HepG2 (cell line): ENCODE data around the gene GNPAT. TPM values are rescaled to one million over a fixed set of nuclear protein-coding genes. Genes with fewer than 3 reads are reported as not detected.

Experiments
- ATAC-seq: fragments of 200-7000 bp; cut with Tn5 transposase; 3 replicates; pipeline ENCODE4 v1.9.1; 2020; ENCODE audit warnings: mild to moderate bottlenecking, moderate library complexity
- BruUV-seq: library from RNA; stranded (reverse); fragments of 400-500 nt; replicated peaks from 2 replicates; lab custom pipeline; 2021; lab: Mats Ljungman, UMichigan
- CTCF ChIA-PET: fragments of 300-600 bp; formaldehyde crosslinking; extraction: SDS; loops from one replicate; lab custom pipeline; 2021; ENCODE audit warnings: low total read pairs, inconsistent platforms, low intra/inter-chr PET ratio; lab: Yijun Ruan, JAX
- POLR2A ChIA-PET: fragments of 350-600 bp; sonication (Branson Sonifier 250); formaldehyde crosslinking; loops from one replicate; lab custom pipeline; 2020; ENCODE audit warnings: antibody characterized with exemption, inconsistent platforms; lab: Yijun Ruan, JAX
- DNase-seq: peaks from one replicate; pipeline ENCODE4 v3.0.0-alpha.2; 2015; ENCODE audit warnings: low spot score
- FAIRE-seq: peaks from 3 replicates; lab custom pipeline; 2011; peaks lifted over from hg19 to GRCh38; lab: Jason Lieb, UNC
- H2AFZ ChIP-seq: one replicate; pipeline ENCODE4 v1.6.1; 2011; ENCODE audit warnings: low read length, inconsistent platforms
- H3K27ac ChIP-seq: fragments of 300-600 bp; 3 replicates; pipeline ENCODE4 v1.8.0; 2011; ENCODE audit warnings: mixed run types, mild to moderate bottlenecking, mixed read lengths, low read length, inconsistent platforms; ENCODE audit not compliant: insufficient read depth; ENCODE audit errors: extremely low read length
- H3K27me3 ChIP-seq, 2 experiments: fragments of 200-600 bp in 1 of 2; 2 replicates in 1 of 2; 3 replicates in 1 of 2; pipeline versions ENCODE4 v1.6.0 to v1.8.0; 2011; ENCODE audit warnings: low read length in 2 of 2, mild to moderate bottlenecking in 2 of 2, moderate library complexity in 2 of 2, inconsistent platforms in 1 of 2; ENCODE audit not compliant: insufficient read depth in 2 of 2, control insufficient read depth in 1 of 2
- H3K36me3 ChIP-seq, 2 experiments: fragments of 200-600 bp in 1 of 2; replicated peaks in 1 of 2; 2 replicates in 1 of 2; 3 replicates in 1 of 2; pipeline versions ENCODE4 v1.5.1 to v1.8.0; 2011; ENCODE audit warnings: low read length in 2 of 2, inconsistent platforms in 1 of 2; ENCODE audit not compliant: insufficient read depth in 2 of 2, control insufficient read depth in 1 of 2
- H3K4me1 ChIP-seq: 2 replicates; pipeline ENCODE4 v1.5.1; 2012; ENCODE audit warnings: low read length, inconsistent platforms; ENCODE audit not compliant: insufficient read depth
- H3K4me2 ChIP-seq: 2 replicates; pipeline ENCODE4 v1.6.0; 2011; ENCODE audit warnings: low read depth, low read length, inconsistent platforms
- H3K4me3 ChIP-seq, 3 experiments: fragments of 200-600 bp in 1 of 3; sonication (generic), shearing (Covaris generic) in 1 of 3; replicated peaks in 1 of 3; 2 replicates each; pipeline ENCODE4 v1.5.1; 2011 to 2016; ENCODE audit warnings: low read length in 3 of 3, inconsistent platforms in 2 of 3, low read depth in 2 of 3, mild to moderate bottlenecking in 2 of 3, control low read depth in 1 of 3, mixed read lengths in 1 of 3; ENCODE audit not compliant: insufficient read depth in 1 of 3
- H3K79me2 ChIP-seq: one replicate; pipeline ENCODE4 v1.6.1; 2011; ENCODE audit warnings: low read length, inconsistent platforms; ENCODE audit not compliant: insufficient read depth
- H3K9ac ChIP-seq: 2 replicates; pipeline ENCODE4 v1.6.0; 2011; ENCODE audit warnings: mild to moderate bottlenecking, low read depth, low read length, inconsistent platforms; ENCODE audit not compliant: insufficient read depth
- H3K9me3 ChIP-seq: 2 replicates; pipeline ENCODE4 v1.5.1; 2012; ENCODE audit warnings: mild to moderate bottlenecking, low read length
- H4K20me1 ChIP-seq: 2 replicates; pipeline ENCODE4 v1.6.0; 2011; ENCODE audit warnings: inconsistent platforms, mild to moderate bottlenecking, low read length, moderate library complexity; ENCODE audit not compliant: insufficient read depth
- ARHGAP35 ChIP-seq: sonication (generic); formaldehyde crosslinking; IDR thresholded peaks from 2 replicates; pipeline ENCODE4 v1.9.0; 2022; ENCODE audit warnings: mild to moderate bottlenecking, inconsistent platforms, moderate library complexity, missing genetic modification reagents, borderline replicate concordance
- ATF7 ChIP-seq, 2 experiments: fragments of 450-650 bp in 1 of 2; sonication (generic) in 1 of 2; formaldehyde crosslinking in 1 of 2; IDR thresholded peaks; 2 replicates each; pipeline versions ENCODE4 v1.4.0 to v1.6.1; 2016 to 2020; ENCODE audit warnings: antibody characterized with exemption in 1 of 2, mild to moderate bottlenecking in 1 of 2, missing genetic modification reagents in 1 of 2
- FOXJ3 ChIP-seq: sonication (generic); formaldehyde crosslinking; IDR thresholded peaks from 2 replicates; pipeline ENCODE4 v1.4.0; 2020; ENCODE audit warnings: missing genetic modification reagents, mild to moderate bottlenecking, borderline replicate concordance
- NFKBIZ ChIP-seq: IDR thresholded peaks from 2 replicates; pipeline ENCODE4 v1.6.1; 2018; ENCODE audit warnings: missing genetic modification reagents, missing compliant biosample characterization
- POLR2G ChIP-seq: fragments of 200-400 bp; formaldehyde crosslinking; IDR thresholded peaks from 2 replicates; pipeline ENCODE4 v1.6.1; 2018; ENCODE audit warnings: mild to moderate bottlenecking, low read depth, low read length, moderate library complexity
- RBM22 ChIP-seq: fragments of 200-400 bp; formaldehyde crosslinking; optimal IDR thresholded peaks from 2 replicates; pipeline ENCODE3; 2017; ENCODE audit warnings: mild to moderate bottlenecking, low read length, moderate library complexity
- SIN3B ChIP-seq: fragments of 150-350 bp; IDR thresholded peaks from 2 replicates; pipeline ENCODE4 v1.6.1; 2014; ENCODE audit warnings: low read length
- U2AF2 ChIP-seq: fragments of 200-400 bp; formaldehyde crosslinking; IDR thresholded peaks from 2 replicates; pipeline ENCODE4 v1.6.1; 2017; ENCODE audit warnings: low read depth, mild to moderate bottlenecking, low read length
- ZNF124 ChIP-seq: sonication (generic); formaldehyde crosslinking; IDR thresholded peaks from 2 replicates; pipeline ENCODE4 v1.4.0; 2020; ENCODE audit warnings: missing genetic modification reagents
- ZNF296 ChIP-seq: sonication (generic); formaldehyde crosslinking; conservative IDR thresholded peaks from 2 replicates; pipeline ENCODE4 v1.5.0; 2020; ENCODE audit warnings: mild to moderate bottlenecking, missing genetic modification reagents
- WGBS: methylation state at CpG from one replicate; pipeline ENCODE4 v1.1.6; 2017; ENCODE audit warnings: low lambda C conversion rate; 5-methylcytosine and 5-hydroxymethylcytosine counted together
- in situ Hi-C: cut with HindIII; loops from 2 replicates; pipeline ENCODE4 v1.10.0; 2017; ENCODE audit warnings: low pct_unique_long_range_greater_than_20kb; ENCODE audit not compliant: extremely low pct_ligation_motif_present
- intact Hi-C: fragments of 100-400 bp; cut with micrococcal nuclease; formaldehyde crosslinking; loops from one replicate; pipeline ENCODE4 v1.10.0; 2022; ENCODE audit not compliant: unreplicated experiment
- polyA plus RNA-seq, 8 experiments: library from polyadenylated mRNA; depleted of rRNA in 3 of 8; stranded (reverse) in 7 of 8; unstranded in 1 of 8; fragments of >200 nt; fragmentation: Illumina TruSeq in 4 of 8; extraction: Trizol in 4 of 8; gene quantifications; 2 replicates each; pipeline versions ENCODE4 v1.2.1 to v1.2.3, GENCODE V29; 2011 to 2016; ENCODE audit warnings: low read depth in 4 of 8, missing spikeins in 1 of 8, mixed read lengths in 1 of 8; ENCODE audit not compliant: insufficient read depth in 1 of 8
- total RNA-seq, 5 experiments: library from RNA; depleted of rRNA; stranded (reverse); fragments of >200 nt; fragmentation: Illumina TruSeq; extraction: Trizol; gene quantifications; 2 replicates each; pipeline ENCODE4 v1.2.3, GENCODE V29; 2016; ENCODE audit warnings: low read depth in 1 of 5
- TF ChIP-seq, protein P1 (sequence below): IDR thresholded peaks from 2 replicates; pipeline ENCODE4 v1.6.1; 2012; ENCODE audit warnings: inconsistent platforms
- TF ChIP-seq, protein P2 (sequence below): sonication (generic); formaldehyde crosslinking; IDR thresholded peaks from 2 replicates; pipeline ENCODE4 v1.4.0; 2020; ENCODE audit warnings: missing genetic modification reagents

Gene GNPAT
- total and polyA plus RNA-seq, 2 of the 13 experiments (the other 11 are each of a cell fraction or from before 2014, with no cell fraction given), result 58.3 to 114 TPM

DNA sequence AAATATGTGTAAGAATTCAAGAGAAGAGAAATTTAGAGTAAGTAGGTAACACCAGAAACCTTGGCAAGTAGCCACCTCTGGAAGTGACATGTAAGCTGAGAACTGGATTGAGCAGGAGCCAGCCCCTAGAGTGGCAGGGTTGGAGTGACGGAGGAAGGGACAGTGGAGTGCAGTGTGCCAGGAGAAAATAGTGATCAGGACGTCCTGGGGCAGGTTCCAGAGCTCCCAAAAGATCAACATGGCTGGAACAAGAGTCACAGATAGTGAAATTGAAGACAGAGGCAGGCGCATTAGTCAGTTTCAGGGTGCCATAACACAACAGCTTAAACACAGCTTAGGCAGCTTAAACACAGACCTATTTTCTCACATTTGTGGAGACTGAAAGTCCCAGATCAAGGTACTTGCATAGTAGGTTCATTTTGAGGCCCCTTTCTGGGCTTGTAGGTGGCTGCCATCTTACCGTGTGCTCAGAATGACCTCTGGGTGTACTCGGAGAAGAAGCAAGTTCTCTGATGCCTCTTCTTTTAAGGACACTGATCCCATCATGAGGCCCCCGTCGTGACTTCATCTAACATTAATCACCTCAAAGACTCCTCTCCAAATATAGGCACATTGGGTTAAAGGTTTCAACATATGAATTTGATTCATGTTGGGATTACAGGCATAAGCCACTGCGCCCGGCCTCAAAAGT lies 37.2 kb downstream of the GNPAT start:
- H4K20me1 ChIP-seq, result no peaks in the 10 kb centered on the region
- TF ChIP-seq POLR2G (peak; percentile 34; the same call in 1 of the 2 replicates), NFKBIZ (CRISPR knock-in tag) (no peak), ZNF296 (no peak), ZNF124 (no peak), U2AF2 (no peak), SIN3B (no peak), ARHGAP35 (no peak), RBM22 (peak; percentile 79), FOXJ3 (CRISPR knock-in tag) (no peak), ATF7 (IDR thresholded peaks at IDR 0.05) (no peak), ATF7 (CRISPR knock-in tag; IDR thresholded peaks at IDR 0.05) (no peak)
- TF ChIP-seq, protein P1, sequence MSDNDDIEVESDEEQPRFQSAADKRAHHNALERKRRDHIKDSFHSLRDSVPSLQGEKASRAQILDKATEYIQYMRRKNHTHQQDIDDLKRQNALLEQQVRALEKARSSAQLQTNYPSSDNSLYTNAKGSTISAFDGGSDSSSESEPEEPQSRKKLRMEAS, result no peak
- TF ChIP-seq, protein P2, sequence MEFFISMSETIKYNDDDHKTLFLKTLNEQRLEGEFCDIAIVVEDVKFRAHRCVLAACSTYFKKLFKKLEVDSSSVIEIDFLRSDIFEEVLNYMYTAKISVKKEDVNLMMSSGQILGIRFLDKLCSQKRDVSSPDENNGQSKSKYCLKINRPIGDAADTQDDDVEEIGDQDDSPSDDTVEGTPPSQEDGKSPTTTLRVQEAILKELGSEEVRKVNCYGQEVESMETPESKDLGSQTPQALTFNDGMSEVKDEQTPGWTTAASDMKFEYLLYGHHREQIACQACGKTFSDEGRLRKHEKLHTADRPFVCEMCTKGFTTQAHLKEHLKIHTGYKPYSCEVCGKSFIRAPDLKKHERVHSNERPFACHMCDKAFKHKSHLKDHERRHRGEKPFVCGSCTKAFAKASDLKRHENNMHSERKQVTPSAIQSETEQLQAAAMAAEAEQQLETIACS (CRISPR knock-in tag), result no peak
- no peaks in the 10 kb centered on the region for H3K9me3 ChIP-seq
- no peak overlapping the region for H2AFZ ChIP-seq
- H3K9ac ChIP-seq, result no peak overlapping the region
- no peak overlapping the region for H3K4me2 ChIP-seq
- H3K27me3 ChIP-seq, result no peaks in the 10 kb centered on the region
- ChIA-PET CTCF (no interaction called here), POLR2A (no interaction called here)
- H3K4me3 ChIP-seq, result no peak overlapping the region
- no peaks in the 10 kb centered on the region for H3K79me2 ChIP-seq
- BruUV-seq, result no TSS peak
- no peak for FAIRE-seq
- peaks cover 5 to 30% of the 10 kb centered on the region in 2 experiments; a peak in 4 of 5 replicates for H3K36me3 ChIP-seq
- in situ Hi-C loops (no loop called here), intact Hi-C loops (no loop called here)
- peak; percentile 28; the same call in 2 of the 3 replicates for ATAC-seq
- H3K4me1 ChIP-seq, result no peaks in the 10 kb centered on the region
- DNase-seq, result no peak
- no peak overlapping the region for H3K27ac ChIP-seq
- WGBS, result 94% methylated on average over 9 of the region's 9 CpGs
